ENCODE results near the gene SLC44A2.

The SLC44A2 gene

GRCh38 chr19:10691883-10692282, 66.5 kb downstream of the SLC44A2 start:
- no peak for DNase-seq (ENCODE audit: extremely low read depth, insufficient read length)
- Histone ChIP-seq H3K4me3 (replicated peaks; ENCODE audit: low read depth, low read length) (no peak overlapping the region), H3K27me3 (replicated peaks; ENCODE audit: control insufficient read depth, insufficient read depth, low read length) (no peaks in the 10 kb centered on the region), H3K36me3 (ENCODE audit: control insufficient read depth, insufficient read depth, low read length) (peaks cover 45% of the 10 kb centered on the region)
- TF ChIP-seq, protein P1, sequence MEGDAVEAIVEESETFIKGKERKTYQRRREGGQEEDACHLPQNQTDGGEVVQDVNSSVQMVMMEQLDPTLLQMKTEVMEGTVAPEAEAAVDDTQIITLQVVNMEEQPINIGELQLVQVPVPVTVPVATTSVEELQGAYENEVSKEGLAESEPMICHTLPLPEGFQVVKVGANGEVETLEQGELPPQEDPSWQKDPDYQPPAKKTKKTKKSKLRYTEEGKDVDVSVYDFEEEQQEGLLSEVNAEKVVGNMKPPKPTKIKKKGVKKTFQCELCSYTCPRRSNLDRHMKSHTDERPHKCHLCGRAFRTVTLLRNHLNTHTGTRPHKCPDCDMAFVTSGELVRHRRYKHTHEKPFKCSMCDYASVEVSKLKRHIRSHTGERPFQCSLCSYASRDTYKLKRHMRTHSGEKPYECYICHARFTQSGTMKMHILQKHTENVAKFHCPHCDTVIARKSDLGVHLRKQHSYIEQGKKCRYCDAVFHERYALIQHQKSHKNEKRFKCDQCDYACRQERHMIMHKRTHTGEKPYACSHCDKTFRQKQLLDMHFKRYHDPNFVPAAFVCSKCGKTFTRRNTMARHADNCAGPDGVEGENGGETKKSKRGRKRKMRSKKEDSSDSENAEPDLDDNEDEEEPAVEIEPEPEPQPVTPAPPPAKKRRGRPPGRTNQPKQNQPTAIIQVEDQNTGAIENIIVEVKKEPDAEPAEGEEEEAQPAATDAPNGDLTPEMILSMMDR (IDR thresholded peaks at IDR 0.05; ENCODE audit: insufficient read depth, low read length, poor library complexity, severe bottlenecking), result no peak

DNA sequence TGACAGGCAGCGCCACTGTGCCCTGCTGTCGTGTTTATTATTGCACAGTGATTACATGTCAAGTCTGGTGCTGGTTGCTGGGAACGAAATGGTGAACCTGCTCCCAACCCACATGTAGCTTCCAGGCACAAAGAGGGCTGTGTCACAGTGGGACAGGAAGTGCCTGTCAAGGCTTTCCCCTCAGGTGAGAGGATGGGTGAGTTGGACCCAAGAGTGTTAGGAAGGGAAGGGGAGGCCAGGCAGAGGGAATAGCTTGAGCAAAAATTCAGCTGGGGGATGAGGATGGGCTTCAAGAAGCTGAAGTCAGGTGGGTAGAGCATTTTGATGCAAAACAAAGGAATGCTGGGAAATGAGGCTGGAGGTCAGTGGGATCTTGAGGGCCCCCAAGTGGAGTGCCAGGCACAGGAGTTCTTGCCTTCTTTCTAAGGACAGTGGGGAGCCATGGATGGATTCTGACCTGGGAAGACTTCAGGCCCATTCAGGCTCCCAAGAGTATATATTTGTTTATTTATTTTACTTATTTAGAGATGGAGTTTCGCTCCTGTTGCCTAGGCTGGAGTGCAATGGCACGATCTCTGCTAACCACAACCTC, 67.4 kb downstream of the SLC44A2 start:
- TF ChIP-seq, protein P1 (IDR thresholded peaks at IDR 0.05; ENCODE audit: insufficient read depth, low read length, poor library complexity, severe bottlenecking), result no peak
- no peak overlapping the region for H3K4me3 ChIP-seq (replicated peaks; ENCODE audit: low read depth, low read length)
- H3K27me3 ChIP-seq (replicated peaks; ENCODE audit: control insufficient read depth, insufficient read depth, low read length), result no peaks in the 10 kb centered on the region
- no peak for DNase-seq (ENCODE audit: extremely low read depth, insufficient read length)
- peaks cover 37% of the 10 kb centered on the region for H3K36me3 ChIP-seq (ENCODE audit: control insufficient read depth, insufficient read depth, low read length)

All from GM06990 (cell line).